Measurements from ENCODE around the gene GMDS.

The GMDS gene

DNA sequence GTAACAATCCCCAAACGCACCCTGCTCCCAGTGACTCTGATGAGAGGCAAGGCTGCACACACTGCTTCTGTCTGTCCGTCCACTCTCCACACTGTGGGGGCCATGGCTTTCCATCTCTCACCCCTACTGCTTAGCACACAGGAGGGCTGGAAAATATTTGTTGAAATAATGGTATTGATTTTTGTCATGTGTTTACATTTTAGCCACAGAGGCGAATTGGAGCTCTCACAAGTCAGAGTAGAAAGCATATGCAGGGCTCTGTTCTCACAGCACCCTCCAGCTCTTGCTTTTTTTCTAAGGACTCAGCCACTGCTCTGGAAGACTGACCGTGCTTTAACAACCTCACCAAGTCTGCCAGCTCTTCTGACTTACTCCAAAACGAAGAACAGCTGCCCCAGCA is 273.8 kb downstream of the GMDS start:
- no peaks in the 10 kb centered on the region for H3K27me3 ChIP-seq (ENCODE audit: insufficient read depth, low read depth)
- no peak overlapping the region for H2AFZ ChIP-seq (ENCODE audit: low read depth)
- H3K9ac ChIP-seq = no peak overlapping the region
- no peak overlapping the region for H3K4me2 ChIP-seq
- no peaks in the 10 kb centered on the region for H3K36me3 ChIP-seq (ENCODE audit: insufficient read depth)
- H3K4me3 ChIP-seq (IDR thresholded peaks at IDR 0.05; ENCODE audit: insufficient read depth, low read depth, low read length) = no peak overlapping the region
- H3K27ac ChIP-seq = no peak overlapping the region
- H3K79me2 ChIP-seq (ENCODE audit: insufficient read depth, low read depth) = no peaks in the 10 kb centered on the region
- H4K20me1 ChIP-seq (ENCODE audit: insufficient read depth) = no peaks in the 10 kb centered on the region
- no peaks in the 10 kb centered on the region for H3K4me1 ChIP-seq (ENCODE audit: low read depth, poor library complexity, severe bottlenecking)
- TF ChIP-seq, protein P1, sequence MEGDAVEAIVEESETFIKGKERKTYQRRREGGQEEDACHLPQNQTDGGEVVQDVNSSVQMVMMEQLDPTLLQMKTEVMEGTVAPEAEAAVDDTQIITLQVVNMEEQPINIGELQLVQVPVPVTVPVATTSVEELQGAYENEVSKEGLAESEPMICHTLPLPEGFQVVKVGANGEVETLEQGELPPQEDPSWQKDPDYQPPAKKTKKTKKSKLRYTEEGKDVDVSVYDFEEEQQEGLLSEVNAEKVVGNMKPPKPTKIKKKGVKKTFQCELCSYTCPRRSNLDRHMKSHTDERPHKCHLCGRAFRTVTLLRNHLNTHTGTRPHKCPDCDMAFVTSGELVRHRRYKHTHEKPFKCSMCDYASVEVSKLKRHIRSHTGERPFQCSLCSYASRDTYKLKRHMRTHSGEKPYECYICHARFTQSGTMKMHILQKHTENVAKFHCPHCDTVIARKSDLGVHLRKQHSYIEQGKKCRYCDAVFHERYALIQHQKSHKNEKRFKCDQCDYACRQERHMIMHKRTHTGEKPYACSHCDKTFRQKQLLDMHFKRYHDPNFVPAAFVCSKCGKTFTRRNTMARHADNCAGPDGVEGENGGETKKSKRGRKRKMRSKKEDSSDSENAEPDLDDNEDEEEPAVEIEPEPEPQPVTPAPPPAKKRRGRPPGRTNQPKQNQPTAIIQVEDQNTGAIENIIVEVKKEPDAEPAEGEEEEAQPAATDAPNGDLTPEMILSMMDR (conservative IDR thresholded peaks at IDR 0.05; ENCODE audit: low read depth, low read length) = no peak

DNA sequence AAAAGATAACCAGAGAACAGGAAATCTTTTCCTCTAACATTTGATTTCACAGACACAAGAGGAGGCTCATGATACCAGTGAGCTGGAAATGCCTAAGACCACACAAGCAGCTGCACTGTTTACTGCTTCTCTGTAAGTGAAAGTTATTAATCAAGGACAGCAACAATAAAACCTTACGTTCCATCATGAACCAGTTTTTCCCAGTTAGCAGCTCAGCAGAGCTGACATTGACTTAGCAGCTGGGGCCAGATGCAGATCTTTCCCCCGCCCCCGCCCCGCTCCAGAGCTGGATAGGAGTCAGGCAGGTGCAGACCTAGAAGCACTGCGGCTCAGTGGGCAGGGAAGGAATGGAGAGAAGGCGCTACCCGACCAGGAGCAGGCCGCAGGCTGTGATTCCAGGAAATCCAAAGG is 275.2 kb downstream of the GMDS start:
- TF ChIP-seq, protein P1 (conservative IDR thresholded peaks at IDR 0.05; ENCODE audit: low read depth, low read length) = no peak
- Histone ChIP-seq H3K9ac (no peak overlapping the region), H3K4me3 (IDR thresholded peaks at IDR 0.05; ENCODE audit: insufficient read depth, low read depth, low read length) (no peak overlapping the region), H4K20me1 (ENCODE audit: insufficient read depth) (no peaks in the 10 kb centered on the region), H3K4me1 (ENCODE audit: low read depth, poor library complexity, severe bottlenecking) (no peaks in the 10 kb centered on the region), H2AFZ (ENCODE audit: low read depth) (no peak overlapping the region), H3K27ac (no peak overlapping the region), H3K4me2 (no peak overlapping the region), H3K79me2 (ENCODE audit: insufficient read depth, low read depth) (no peaks in the 10 kb centered on the region), H3K36me3 (ENCODE audit: insufficient read depth) (no peaks in the 10 kb centered on the region), H3K27me3 (ENCODE audit: insufficient read depth, low read depth) (no peaks in the 10 kb centered on the region)

DNA sequence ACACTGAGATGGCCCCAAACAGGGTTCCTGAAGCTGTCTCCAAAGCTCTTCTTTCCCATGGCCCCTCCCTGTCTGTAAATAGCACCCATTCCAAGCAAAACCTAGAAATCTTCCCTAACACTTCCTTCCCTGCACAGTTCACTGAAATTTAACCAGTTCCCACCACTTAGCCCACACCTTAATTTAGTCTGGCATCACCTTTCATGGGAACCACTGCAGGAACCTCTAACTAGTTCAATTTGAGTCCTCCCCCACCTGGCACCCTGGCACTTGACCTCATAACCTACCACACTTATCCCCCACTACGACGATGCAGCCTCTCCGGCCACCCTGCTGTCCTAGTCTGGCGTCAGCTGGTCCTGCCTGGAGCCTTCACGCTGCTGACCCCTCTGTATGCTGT is 278.7 kb downstream of the GMDS start:
- TF ChIP-seq, protein P1 (conservative IDR thresholded peaks at IDR 0.05; ENCODE audit: low read depth, low read length) = no peak
- no peak overlapping the region for H3K9ac ChIP-seq
- H3K4me1 ChIP-seq (ENCODE audit: low read depth, poor library complexity, severe bottlenecking) = no peaks in the 10 kb centered on the region
- H3K27me3 ChIP-seq (ENCODE audit: insufficient read depth, low read depth) = no peaks in the 10 kb centered on the region
- H4K20me1 ChIP-seq (ENCODE audit: insufficient read depth) = no peaks in the 10 kb centered on the region
- no peak overlapping the region for H3K4me3 ChIP-seq (IDR thresholded peaks at IDR 0.05; ENCODE audit: insufficient read depth, low read depth, low read length)
- no peak overlapping the region for H3K27ac ChIP-seq
- no peaks in the 10 kb centered on the region for H3K36me3 ChIP-seq (ENCODE audit: insufficient read depth)
- no peak overlapping the region for H2AFZ ChIP-seq (ENCODE audit: low read depth)
- H3K4me2 ChIP-seq = no peak overlapping the region
- H3K79me2 ChIP-seq (ENCODE audit: insufficient read depth, low read depth) = no peaks in the 10 kb centered on the region

GRCh38 chr6:1965596-1966224 is 279.7 kb downstream of the GMDS start:
- H4K20me1 ChIP-seq (ENCODE audit: insufficient read depth) = no peaks in the 10 kb centered on the region
- TF ChIP-seq, protein P1 (conservative IDR thresholded peaks at IDR 0.05; ENCODE audit: low read depth, low read length) = no peak
- H3K4me1 ChIP-seq (ENCODE audit: low read depth, poor library complexity, severe bottlenecking) = no peaks in the 10 kb centered on the region
- H3K4me3 ChIP-seq (IDR thresholded peaks at IDR 0.05; ENCODE audit: insufficient read depth, low read depth, low read length) = no peak overlapping the region
- H3K27me3 ChIP-seq (ENCODE audit: insufficient read depth, low read depth) = no peaks in the 10 kb centered on the region
- no peak overlapping the region for H3K27ac ChIP-seq
- H3K4me2 ChIP-seq = no peak overlapping the region
- no peaks in the 10 kb centered on the region for H3K79me2 ChIP-seq (ENCODE audit: insufficient read depth, low read depth)
- H3K9ac ChIP-seq = no peak overlapping the region
- no peak overlapping the region for H2AFZ ChIP-seq (ENCODE audit: low read depth)
- H3K36me3 ChIP-seq (ENCODE audit: insufficient read depth) = no peaks in the 10 kb centered on the region

Measured in KMS-11 (cell line).